DMS153 (cell line): ENCODE measurements around the gene ZDHHC19.
"Not testable (repeated sequence)": the region's sequence is repeated elsewhere in the genome, so short reads cannot be mapped to it uniquely, and the experiment has no call there.

Source experiments
- DNase-seq: peaks from one replicate; lab custom pipeline; 2025; lab: John Stamatoyannopoulos, UW

The ZDHHC19 gene

GRCh38 chr3:196225086-196225485, 13.9 kb upstream of the ZDHHC19 start:
- no peak for DNase-seq

- no peak for DNase-seq
Observed at GRCh38 chr3:196222876-196223595, 11.8 kb upstream of the ZDHHC19 start.

GRCh38 chr3:196220991-196221390, 9.8 kb upstream of the ZDHHC19 start:
- DNase-seq: no peak

- no peak for DNase-seq
Observed at GRCh38 chr3:196220587-196220986, 9.4 kb upstream of the ZDHHC19 start.

- no peak for DNase-seq
Observed at GRCh38 chr3:196219970-196220311, 8.7 kb upstream of the ZDHHC19 start.

- peak; percentile 84 for DNase-seq
Observed at GRCh38 chr3:196219194-196219969, 8.2 kb upstream of the ZDHHC19 start.

GRCh38 chr3:196218155-196218712, 7.0 kb upstream of the ZDHHC19 start:
- DNase-seq: no peak

- no peak for DNase-seq
Observed at GRCh38 chr3:196217307-196218154, 6.3 kb upstream of the ZDHHC19 start.

GRCh38 chr3:196216681-196217211, 5.5 kb upstream of the ZDHHC19 start:
- no peak for DNase-seq

- no peak for DNase-seq
Observed at GRCh38 chr3:196216089-196216564, 4.9 kb upstream of the ZDHHC19 start, which contains the start of gene SLC51A. TSS of gene SLC51A (plus strand) at chr3:196216534. CDS start at chr3:196216713, 179 bp downstream.

- no peak for DNase-seq
Observed at GRCh38 chr3:196215493-196216020, 4.4 kb upstream of the ZDHHC19 start.

GRCh38 chr3:196214783-196215441, 3.7 kb upstream of the ZDHHC19 start:
- DNase-seq: no peak

GRCh38 chr3:196209944-196210672, 1.1 kb downstream of the ZDHHC19 start:
- not testable (repeated sequence) for DNase-seq

GRCh38 chr3:196208942-196209695, 2.1 kb downstream of the ZDHHC19 start:
- no peak for DNase-seq

GRCh38 chr3:196207833-196208607, 3.2 kb downstream of the ZDHHC19 start:
- no peak for DNase-seq

- no peak for DNase-seq
Observed at GRCh38 chr3:196207159-196207832, 3.9 kb downstream of the ZDHHC19 start.

GRCh38 chr3:196205442-196206205, 5.6 kb downstream of the ZDHHC19 start:
- DNase-seq: not testable (repeated sequence)
